GM19193 (cell line): ENCODE measurements around the gene TSLP.

Experiments
- POLR2A ChIP-seq: IDR thresholded peaks from 4 replicates; pipeline ENCODE4 v1.6.1; 2011; ENCODE audit not compliant: insufficient read depth, insufficient read length; ENCODE audit errors: extremely low read depth

The TSLP gene

GRCh38 chr5:111075520-111075919 is 4.0 kb downstream of the TSLP start:
- no peak for TF ChIP-seq POLR2A

- TF ChIP-seq POLR2A, result no peak
Measured at GRCh38 chr5:111076091-111076490, 4.6 kb downstream of the TSLP start.

- no peak for TF ChIP-seq POLR2A
Measured at GRCh38 chr5:111077678-111078077, 6.2 kb downstream of the TSLP start.

DNA sequence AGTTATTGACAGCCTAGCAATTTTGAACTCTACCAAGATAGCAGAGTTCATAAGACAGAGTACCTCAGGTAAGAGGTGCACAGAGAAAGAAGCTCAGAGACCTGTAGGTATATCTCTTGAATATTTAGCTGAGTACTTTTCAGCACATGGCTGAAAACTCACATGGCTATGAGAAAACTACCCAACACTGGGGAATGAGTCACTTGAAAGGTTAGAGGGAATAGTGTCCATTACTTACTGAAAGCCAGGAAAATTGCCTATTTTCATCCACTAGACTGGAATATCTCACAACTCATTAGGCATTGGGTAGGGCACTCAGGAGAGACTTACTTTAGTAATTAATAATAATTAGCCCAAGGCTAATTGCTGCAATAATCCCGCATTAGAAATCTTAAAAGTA is 8.3 kb downstream of the TSLP start:
- TF ChIP-seq POLR2A, result no peak

DNA sequence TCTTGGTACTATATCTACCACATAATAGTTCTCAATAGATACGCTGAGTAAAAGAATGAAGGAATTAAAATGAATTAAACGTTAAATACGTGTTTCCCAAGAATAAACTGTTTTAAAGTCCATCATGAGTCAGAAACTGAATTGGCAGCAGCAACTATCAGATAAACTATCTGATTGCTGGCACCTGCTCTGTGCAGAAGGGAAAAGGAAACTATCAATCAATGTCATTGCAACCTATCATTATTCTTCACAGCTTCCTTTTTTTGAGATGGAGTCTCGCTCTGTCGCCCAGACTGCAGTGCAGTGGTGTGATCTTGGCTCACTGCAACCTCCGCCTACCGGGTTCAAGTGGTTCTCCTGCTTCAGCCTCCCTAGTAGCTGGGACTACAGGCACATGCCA is 11.8 kb downstream of the TSLP start:
- TF ChIP-seq POLR2A, result no peak

GRCh38 chr5:111092062-111092853 is 20.7 kb downstream of the TSLP start, which contains the start of gene WDR36:
Gene WDR36 (plus strand): TSS chr5:111092348. CDS start chr5:111092457, 109 bp downstream.
- peak; percentile 86 for TF ChIP-seq POLR2A

GRCh38 chr5:111095982-111096381 is 24.5 kb downstream of the TSLP start:
- TF ChIP-seq POLR2A, result no peak

DNA sequence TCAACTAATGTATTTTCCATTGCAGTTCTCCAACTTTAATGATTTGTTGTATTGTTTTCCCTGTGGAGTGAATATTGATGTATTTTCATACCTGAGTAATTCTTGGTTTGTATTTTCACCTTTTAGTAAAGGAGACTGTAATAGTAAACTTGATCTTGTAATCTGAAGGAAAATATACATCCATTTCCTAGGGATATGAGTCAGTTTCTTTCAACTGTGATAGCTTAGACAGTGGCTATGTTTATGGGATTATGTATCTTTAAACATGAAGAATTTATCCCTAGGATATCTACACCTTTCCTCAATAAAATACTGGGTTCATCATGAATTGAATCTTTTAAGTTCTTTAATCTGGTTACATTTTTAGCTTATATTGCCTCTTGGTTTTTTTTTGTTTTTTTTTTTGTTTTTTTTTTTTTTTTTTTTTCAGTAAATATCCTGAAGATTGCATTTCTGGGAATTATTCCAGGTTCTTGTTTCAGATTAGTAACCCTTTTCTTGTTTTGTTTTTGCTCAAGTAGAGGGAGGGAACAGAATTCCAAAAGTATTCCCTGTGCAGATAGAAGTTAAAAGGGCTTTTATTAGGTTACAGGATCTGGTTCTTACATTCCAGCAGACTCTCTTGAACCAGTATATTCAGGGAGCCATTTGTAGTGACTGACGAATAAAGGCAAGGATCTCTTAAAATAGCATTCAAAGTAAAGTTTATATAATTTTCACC is 27.7 kb downstream of the TSLP start:
- TF ChIP-seq POLR2A, result no peak

DNA sequence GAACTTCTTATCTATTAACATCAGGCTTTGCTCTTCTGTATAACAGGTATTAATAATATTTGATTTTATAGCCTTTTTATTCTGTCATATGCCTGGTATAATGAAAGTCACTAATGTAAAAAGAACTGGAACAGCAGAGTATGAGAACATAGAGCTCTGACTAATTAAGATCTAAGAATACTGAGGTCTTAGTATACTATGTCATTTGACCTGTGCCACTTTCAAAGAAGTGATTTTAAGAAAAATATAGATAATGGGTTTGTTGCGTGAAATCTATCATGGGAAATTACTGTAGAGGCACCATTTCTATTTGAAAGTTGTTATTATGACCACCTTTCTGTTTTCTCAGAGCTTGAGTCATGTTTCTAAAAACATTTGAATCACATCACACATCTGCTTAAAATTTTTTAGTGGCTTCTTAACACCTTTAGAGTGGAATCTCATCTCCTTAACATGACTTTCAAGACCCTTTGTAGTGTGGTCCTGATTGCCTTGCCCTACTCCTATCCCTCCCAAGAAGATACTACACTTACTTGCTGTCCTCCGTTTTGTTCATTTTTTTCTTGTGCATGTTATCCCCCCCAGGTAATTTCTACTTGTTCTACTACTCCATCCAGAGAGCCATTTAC is 34.9 kb downstream of the TSLP start:
- no peak for TF ChIP-seq POLR2A

- no peak for TF ChIP-seq POLR2A
Measured at GRCh38 chr5:111107371-111107770, 35.9 kb downstream of the TSLP start.

- TF ChIP-seq POLR2A, result no peak
Measured at GRCh38 chr5:111111956-111112355, 40.4 kb downstream of the TSLP start.

GRCh38 chr5:111113678-111114077 is 42.2 kb downstream of the TSLP start:
- no peak for TF ChIP-seq POLR2A

GRCh38 chr5:111115229-111115628 is 43.7 kb downstream of the TSLP start:
- TF ChIP-seq POLR2A, result no peak

- TF ChIP-seq POLR2A, result no peak
Measured at GRCh38 chr5:111116550-111116949, 45.0 kb downstream of the TSLP start.

DNA sequence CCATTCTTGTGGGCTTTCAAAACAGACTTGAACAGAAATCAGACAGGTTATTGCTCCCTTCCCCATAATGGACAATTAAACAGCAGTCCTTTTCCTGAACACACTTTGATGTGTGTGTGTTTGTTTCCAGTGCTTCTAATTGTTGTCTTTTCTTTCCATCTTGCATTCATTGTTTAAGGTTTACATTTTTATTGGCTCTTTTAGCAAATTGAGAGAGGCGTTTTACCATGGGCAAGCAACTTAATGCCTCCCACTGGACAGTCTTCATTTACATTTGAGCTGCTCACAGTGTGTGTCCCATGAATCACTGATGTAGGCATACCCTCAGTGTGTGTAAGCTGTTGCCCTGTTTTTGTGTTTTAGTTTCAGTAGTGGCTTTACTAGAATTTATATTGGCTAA is 45.6 kb downstream of the TSLP start:
- no peak for TF ChIP-seq POLR2A
